NB4 (cell line): ENCODE results near the gene CFAP70.

ENCODE experiments used
- CTCF ChIP-seq: IDR thresholded peaks from one replicate; pipeline ENCODE4 v1.5.1; 2012; ENCODE audit warnings: low read depth, low read length
- POLR2A ChIP-seq: IDR thresholded peaks from 2 replicates; pipeline ENCODE4 v1.6.1; 2011; ENCODE audit warnings: mild to moderate bottlenecking; ENCODE audit not compliant: insufficient read length; ENCODE audit errors: extremely low read depth

GRCh38 chr10:73398024-73398423, 39.4 kb upstream of the CFAP70 start:
- TF ChIP-seq CTCF = peak; percentile 21
- TF ChIP-seq POLR2A = no peak
